ENCODE data around the gene WDFY2. TPM values are rescaled to one million over a fixed set of nuclear protein-coding genes. Genes with fewer than 3 reads are reported as not detected.

WDFY2 gene
- total and polyA plus RNA-seq, 2 of the 13 experiments (the other 11 are each of a cell fraction or from before 2014, with no cell fraction given): 22.6 to 27.0 TPM

GRCh38 chr13:51590231-51590970, 6.1 kb downstream of the WDFY2 start:
- intact Hi-C loops (cut with micrococcal nuclease; ENCODE audit: unreplicated experiment): no loop called here
- H3K27me3 ChIP-seq (ENCODE audit: control insufficient read depth in 1 of 2, insufficient read depth in 2 of 2, low read length in 2 of 2): no peaks in the 10 kb centered on the region; a peak in 1 of 5 replicates
- BruUV-seq (replicated peaks): no TSS peak
- no peaks in the 10 kb centered on the region for H3K9me3 ChIP-seq (ENCODE audit: low read length)
- ChIA-PET POLR2A (interaction anchor here (0.9 to 1.1 kb wide), 3 partner anchors 23 to 138 kb away, joined by 4 to 11 read pairs (median 5); partner anchors contain the start of gene INTS6), CTCF (ENCODE audit: low intra/inter-chr PET ratio, low total read pairs) (no interaction called here)
- ATAC-seq (no peak), FAIRE-seq (no peak), DNase-seq (ENCODE audit: low spot score) (no peak)
- peaks cover 96% of the 10 kb centered on the region for H3K79me2 ChIP-seq (ENCODE audit: insufficient read depth, low read length)
- WGBS (ENCODE audit: low lambda C conversion rate): 83% methylated on average over 1 of the region's 1 CpG
- TF ChIP-seq MNT (IDR thresholded peaks at IDR 0.05): no peak
- no peak for TF ChIP-seq SAP130 (CRISPR knock-in tag; IDR thresholded peaks at IDR 0.05; ENCODE audit: low read depth)
- no peak for TF ChIP-seq MYNN (CRISPR knock-in tag; IDR thresholded peaks at IDR 0.05; ENCODE audit: low read depth)
- no peak for TF ChIP-seq RFX1 (IDR thresholded peaks at IDR 0.05)
- TF ChIP-seq ZUFSP (CRISPR knock-in tag; IDR thresholded peaks at IDR 0.05; ENCODE audit: borderline replicate concordance): no peak
- TF ChIP-seq ZNF773 (CRISPR knock-in tag; IDR thresholded peaks at IDR 0.05; ENCODE audit: borderline replicate concordance): no peak
- TF ChIP-seq FOSL1 (CRISPR knock-in tag; IDR thresholded peaks at IDR 0.05; ENCODE audit: borderline replicate concordance): no peak
- TF ChIP-seq ZSCAN31 (CRISPR knock-in tag; IDR thresholded peaks at IDR 0.05; ENCODE audit: low read depth): no peak
- peaks cover 81% of the 10 kb centered on the region for H3K4me1 ChIP-seq (ENCODE audit: insufficient read depth, low read length)
- peaks cover 9% of the 10 kb centered on the region; the same call in 1 of the 2 replicates for H4K20me1 ChIP-seq (ENCODE audit: insufficient read depth, low read length)
- peaks cover 2 to 10% of the 10 kb centered on the region in 2 experiments for H3K36me3 ChIP-seq (replicated peaks in 1 of 2; ENCODE audit: control insufficient read depth in 1 of 2, insufficient read depth in 2 of 2, low read length in 2 of 2)
- H3K9ac ChIP-seq (ENCODE audit: insufficient read depth, low read depth, low read length): no peak overlapping the region
- H3K4me2 ChIP-seq (ENCODE audit: low read depth, low read length): peak overlapping the region; percentile 41; the same call in 1 of the 2 replicates
- in situ Hi-C loops (cut with HindIII; ENCODE audit: extremely low pct_ligation_motif_present, low pct_unique_long_range_greater_than_20kb): no loop called here
- H3K4me3 ChIP-seq (replicated peaks in 1 of 3; ENCODE audit: insufficient read depth in 1 of 3, low read depth in 2 of 3, low read length in 3 of 3): no peak overlapping the region
- peak overlapping the region; percentile 45 for H3K27ac ChIP-seq (ENCODE audit: extremely low read length, insufficient read depth, low read length)
- H2AFZ ChIP-seq (ENCODE audit: low read length): no peak overlapping the region

Measured in HepG2 (cell line).